HG02870 (cell line): ENCODE data around the gene TAF1A.
A peak's percentile ranks its signal among the peaks of the same experiment; 100 is the strongest.
"Not testable (repeated sequence)": the region's sequence is repeated elsewhere in the genome, so short reads cannot be mapped to it uniquely, and the experiment has no call there.

Experiments used
- ATAC-seq: cut with Tn5 transposase; IDR thresholded peaks from one replicate; pipeline ENCODE4 v1.9.1; 2021; ENCODE audit warnings: mild to moderate bottlenecking, moderate library complexity; ENCODE audit not compliant: unreplicated experiment

The TAF1A gene

DNA sequence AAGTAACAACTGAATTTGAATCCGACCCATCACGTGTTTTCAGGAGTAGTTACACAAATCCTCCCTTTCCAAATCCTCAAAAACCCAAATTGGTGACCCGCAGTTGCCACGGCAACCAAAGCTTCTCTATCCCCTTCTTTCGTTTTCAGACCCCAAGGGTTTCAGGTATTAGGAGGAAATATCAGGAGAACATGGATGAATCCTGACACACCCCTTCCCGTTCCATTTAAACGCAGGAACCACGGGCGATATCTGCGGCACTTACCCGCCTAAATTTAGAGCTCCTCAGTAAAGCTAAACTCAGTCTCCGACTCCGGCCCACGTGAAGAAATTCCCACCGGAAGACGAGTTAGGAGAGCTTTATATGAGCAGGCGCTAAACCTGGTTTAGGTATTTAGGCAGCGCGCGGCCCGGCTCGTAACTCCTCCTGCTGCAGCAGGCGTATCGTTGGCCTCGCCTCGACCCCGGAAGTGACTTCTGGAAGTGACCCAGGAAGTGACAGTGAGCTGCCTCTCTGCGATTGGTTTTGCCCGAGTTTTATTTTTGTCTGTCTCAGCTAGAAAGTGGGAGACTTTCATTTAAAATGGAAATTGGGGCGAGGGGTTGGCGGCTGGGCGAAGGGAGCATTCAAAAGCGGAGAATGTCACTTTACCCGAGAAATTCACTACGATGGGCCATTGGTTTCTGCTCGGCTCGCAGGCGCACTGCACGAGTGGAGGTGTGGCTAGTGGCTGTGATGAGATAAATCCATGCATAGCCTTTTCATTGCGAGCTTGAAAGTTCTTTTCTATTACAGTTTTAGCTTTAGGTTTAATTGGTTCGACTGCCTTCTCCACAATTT, at the start of gene TAF1A:
Gene TAF1A (minus strand): TSS at position 472 of the 841 bp plus-strand sequence.
- ATAC-seq: peak; percentile 100

DNA sequence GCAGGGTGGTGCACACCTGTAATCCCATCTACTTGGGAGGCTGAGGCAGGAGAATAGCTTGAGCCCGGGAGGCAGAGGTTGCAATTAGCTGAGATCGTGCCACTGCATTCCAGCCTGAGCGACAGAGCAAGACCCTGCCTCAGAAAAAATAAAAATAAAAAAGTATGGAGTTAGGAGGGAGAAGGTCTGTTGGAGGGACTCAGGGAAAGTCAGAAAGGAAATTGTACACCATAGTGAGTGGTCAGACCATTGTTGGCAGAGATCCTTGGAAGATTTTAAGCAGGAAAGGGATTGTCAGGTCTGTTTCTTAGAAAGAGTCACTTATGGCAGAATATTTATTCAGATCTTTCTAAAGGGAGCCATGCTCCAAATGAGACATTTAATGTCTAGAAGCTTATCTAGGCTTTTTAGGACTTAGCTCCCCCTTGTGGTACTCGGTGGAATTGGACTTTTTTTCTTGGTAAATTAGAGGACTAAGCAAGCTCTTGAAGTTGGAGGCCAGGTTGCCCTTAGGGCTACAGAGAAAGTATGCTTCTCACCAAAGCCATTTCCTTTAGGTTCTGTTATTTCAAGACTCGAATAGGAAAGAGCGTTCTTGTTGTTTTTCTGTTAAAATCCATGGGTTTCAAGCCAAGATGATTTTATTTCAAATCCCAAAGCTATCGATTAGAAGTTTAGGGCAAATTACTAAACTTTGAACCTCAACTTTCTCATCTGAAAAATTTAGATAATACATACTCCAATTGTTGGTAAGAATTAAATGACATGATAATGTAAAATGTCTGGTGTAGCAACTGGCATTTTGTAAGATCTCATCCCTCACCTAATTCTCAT, 44.7 kb upstream of the TAF1A start:
- no peak for ATAC-seq

DNA sequence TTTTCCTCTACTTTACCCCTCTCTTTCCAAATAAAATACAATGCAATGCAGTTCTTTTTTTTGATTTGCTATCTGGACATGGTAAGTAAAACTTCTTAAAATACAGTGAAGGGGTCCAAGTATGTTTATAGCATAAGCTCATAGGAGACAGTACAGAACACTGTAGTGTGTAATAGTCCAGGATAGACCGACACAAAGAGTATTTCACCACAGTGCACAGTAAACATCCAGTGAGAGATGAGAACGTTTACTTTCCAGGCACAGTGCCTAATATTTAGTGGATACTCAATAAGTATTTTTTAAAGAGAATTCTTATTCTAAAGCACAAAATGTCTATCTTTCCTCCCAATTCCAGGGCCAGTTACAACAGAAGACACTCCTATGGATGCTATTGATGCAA, 43.0 kb upstream of the TAF1A start:
- no peak for ATAC-seq

DNA sequence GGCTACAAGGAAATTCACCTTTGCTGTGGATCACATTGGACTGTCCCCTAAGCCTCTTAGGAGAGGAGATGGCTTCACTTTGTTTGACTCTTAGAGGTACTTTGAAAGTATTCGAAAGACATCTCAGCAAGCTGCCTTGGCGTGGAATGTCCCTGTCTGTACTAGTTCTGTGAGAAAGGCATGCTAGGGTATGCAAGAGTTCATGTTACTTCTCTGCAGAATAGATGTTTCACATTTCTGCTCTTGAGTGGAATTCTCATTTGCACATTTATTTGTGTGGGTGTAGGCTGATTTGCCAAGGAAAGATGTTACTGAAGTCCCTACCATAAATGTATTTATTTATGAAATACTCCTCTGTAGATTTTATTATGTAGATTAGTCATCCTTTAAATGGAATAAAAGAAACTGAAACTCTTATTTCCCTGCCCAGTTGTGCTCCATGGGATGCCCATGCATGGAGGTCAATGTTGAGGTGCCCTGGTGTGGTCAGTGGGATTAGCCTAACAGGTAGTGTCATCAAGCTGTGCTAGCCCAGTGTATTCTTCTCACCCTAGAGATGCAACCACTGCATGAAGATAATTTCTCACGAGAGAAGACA, 42.0 kb upstream of the TAF1A start:
- ATAC-seq: no peak

DNA sequence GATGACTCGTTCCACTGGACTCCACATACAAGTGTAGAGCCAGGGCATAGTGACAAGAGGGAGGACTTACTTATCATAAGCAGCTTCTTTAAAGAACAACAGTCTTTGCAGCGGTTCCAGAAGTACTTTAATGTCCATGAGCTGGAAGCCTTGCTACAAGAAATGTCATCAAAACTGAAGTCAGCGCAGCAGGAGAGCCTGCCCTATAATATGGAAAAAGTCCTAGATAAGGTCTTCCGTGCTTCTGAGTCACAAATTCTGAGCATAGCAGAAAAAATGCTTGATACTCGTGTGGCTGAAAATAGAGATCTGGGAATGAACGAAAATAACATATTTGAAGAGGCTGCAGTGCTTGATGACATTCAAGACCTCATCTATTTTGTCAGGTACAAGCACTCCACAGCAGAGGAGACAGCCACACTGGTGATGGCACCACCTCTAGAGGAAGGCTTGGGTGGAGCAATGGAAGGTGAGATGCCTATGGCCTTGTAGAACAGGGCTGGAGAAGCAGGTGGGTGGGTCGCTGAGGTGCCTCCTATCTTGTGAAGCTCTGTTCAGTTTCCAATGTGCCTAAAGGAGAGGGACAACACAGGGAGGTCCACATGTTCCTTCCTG, 40.3 kb upstream of the TAF1A start:
- ATAC-seq: no peak

DNA sequence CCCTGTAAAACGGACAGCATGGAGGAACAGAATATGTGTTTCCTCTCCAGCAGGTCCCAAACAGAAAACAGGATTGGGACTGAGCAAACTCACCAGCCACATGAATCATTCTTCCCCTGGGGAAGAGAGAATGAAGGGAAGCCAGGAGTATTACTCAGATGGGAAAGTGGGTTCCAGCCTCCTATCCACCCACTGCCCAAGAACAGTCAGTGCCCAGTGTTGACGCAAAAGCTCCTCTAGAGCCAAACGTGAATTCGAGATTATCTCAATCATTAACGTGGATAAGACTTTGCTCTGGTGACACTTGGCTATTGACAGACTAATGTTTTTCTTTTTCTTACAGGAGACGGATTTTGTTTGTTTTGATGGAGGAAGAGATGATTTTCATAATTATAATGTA, 37.5 kb upstream of the TAF1A start:
- no peak for ATAC-seq

DNA sequence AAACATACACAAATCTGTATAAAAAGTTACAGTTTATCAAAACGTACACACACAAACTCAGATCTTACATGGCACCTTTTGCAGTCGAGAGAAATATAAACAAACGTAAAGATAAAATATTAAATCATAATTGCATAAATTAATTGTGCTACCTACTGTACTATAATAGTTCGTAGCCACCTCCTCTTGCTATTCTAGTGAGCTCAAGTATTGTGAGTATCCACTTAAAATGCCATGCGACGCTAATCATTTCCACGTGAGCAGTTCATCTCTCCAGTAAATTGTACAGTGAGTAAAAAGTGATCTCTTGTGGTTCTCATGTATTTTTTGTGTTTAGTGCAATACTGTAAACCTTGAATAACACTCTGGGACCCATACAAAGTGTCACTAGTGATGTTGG, 34.5 kb upstream of the TAF1A start:
- no peak for ATAC-seq

DNA sequence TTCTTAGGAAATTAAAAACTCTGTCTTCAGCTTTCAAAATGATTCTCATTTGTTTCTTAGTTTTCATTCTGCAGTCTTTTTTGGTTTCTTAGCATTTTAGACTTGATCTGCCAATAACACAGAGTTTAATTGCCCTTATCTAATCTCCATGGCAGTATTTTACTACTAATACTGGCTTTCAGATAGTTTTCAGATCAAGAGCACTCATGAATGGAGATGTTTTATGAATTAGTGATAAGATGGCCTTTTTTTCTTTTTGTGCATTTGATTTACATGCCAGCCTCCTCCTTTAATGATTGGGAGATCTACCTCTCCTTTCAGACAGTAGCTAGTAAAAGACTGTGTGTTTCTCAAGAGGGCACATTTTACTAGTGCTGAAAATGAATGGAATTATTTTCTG, 33.7 kb upstream of the TAF1A start:
- no peak for ATAC-seq

DNA sequence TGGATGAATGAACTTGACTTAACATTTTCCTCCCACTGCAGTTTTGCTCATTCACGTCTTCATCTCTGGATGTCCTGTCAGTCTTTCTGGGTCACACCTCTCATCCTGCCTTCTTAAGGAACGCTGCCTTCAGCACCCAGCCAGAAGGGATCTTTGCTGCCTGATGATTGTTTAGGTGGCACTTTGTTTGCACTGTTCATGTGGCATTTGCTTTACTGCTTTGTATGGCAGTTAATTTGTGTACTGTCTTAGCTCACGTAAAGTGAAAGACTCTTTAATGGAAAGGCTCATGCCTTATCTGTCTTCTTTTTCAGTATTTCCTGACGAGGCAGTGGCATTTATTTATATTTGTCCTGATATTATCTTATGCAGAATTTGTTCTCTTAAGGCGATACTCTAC, 33.0 kb upstream of the TAF1A start:
- no peak for ATAC-seq

DNA sequence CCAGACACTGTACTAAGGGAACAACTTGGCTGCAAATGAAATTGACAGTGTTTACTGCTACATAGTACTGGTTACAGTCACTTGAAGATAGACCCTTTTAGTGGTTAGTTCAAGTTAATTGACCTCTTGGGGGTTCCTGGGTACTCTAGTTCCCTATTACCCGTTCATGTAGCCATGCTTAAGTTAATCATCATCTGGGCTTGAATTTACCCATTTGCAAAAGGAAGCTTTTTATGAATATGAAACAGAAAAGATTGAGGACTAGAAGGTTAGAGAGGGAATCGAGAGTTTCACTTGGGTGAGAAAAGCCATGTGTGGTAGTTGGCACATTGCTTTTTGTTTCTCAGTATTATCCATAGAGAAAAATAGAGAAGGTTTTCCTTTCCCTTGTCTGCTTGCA, 30.8 kb upstream of the TAF1A start:
- ATAC-seq: peak; percentile 26

DNA sequence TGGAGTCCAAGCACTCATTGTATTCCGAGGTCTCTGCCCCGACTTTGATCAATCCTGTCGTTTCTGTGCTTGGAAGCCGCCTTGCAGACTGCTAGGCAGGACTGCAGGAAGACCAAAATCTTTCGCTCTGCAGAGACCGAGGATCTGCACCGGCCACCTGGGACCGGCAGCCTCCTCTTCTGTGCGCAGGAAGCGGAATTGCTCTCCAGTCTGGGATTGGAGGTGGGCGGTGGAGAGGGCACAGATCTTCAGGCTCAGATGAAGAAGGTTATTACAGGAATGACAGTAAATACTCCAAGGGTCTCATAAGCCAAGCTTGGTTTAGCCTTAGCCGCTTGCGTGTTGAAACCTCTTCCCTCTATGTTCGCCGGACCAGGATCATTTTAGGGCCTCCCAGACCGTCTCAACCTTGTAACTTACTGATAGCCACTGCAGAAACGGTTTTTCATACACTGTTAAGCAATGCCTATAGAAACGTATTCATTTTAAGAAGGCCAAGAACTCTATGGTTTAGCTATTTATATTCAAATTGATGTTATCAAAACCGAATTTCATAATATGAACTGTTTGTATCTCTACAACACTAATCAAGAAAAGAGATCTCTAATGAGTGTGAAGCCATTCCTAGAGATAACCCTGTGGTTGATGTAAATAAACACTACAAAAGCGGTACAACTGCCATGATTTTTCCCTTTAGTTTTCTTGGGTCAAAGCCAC, 29.3 kb upstream of the TAF1A start:
- ATAC-seq: no peak

DNA sequence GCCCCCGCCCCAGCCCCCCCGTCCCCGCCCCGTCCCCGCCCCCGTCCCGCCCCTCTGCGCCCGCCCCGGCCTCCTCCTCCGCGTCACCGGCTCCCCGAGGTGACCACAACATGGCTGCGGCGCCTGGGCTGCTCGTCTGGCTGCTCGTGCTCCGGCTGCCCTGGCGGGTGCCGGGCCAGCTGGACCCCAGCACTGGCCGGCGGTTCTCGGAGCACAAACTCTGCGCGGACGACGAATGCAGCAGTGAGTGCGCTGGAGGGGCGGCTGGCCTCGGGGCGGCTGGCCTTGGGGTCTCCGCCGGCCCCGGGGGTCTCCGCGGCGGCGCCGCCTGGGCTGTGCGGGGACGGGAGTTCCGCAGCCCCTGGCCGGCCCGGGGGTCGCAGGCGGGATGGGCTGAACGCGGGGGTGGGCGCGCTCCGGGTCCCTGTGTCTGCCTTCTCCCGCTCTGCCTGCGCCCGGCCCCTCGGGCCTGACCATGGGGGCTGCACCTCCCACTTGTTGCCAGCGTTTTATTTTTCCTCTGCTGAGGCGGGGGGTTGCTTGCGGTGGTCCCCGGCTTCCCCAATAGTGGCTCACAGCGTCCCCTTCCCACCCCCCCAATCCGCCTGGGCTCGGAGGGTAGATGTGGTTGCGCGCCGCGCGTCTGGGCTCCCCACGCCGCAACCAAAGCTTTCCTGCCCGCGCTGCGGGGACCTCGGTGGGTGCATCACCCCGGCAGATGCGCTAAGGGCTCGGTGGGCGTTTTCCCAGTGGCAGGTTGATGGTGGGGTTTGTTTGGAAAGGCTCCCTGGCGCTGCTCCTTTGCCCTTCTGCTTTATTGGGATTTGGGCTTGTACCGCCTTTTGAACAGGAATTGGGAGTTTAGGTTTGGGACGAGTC, 28.5 kb upstream of the TAF1A start, which contains the start of gene MIA3:
Gene MIA3 (plus strand): TSS at position 97 of the 879 bp plus-strand sequence. CDS start 14 bp downstream, at position 111.
- ATAC-seq: peak; percentile 44

DNA sequence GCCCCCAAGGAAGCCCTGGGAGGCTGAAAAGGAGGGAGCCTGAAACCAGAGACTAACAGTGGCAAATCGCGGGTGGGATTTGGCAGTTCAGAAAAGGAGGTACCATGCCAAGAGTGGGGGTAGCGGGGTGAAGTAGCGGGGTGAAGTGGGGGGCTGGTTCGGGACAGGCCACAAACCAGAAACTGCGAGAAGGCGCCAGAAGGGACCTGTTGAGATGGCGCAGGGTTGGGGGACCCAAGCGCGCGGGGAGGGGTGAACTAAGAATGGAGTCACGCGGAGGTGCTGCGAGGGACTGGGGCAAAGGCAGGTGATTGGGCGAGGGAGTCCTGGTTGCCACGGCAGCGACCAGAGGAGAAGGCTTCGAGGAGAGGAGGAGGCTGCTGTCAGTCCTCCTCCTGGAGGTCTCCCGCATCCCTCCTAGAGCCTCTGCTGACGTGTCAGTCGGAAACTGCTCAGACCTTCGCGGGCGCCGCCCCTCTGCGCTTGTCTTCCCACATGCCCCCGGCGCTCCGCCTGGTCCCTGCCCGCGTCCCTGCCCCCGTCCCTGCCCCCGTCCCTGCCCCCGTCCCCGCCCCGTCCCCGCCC, 27.7 kb upstream of the TAF1A start:
- peak; percentile 85 for ATAC-seq

DNA sequence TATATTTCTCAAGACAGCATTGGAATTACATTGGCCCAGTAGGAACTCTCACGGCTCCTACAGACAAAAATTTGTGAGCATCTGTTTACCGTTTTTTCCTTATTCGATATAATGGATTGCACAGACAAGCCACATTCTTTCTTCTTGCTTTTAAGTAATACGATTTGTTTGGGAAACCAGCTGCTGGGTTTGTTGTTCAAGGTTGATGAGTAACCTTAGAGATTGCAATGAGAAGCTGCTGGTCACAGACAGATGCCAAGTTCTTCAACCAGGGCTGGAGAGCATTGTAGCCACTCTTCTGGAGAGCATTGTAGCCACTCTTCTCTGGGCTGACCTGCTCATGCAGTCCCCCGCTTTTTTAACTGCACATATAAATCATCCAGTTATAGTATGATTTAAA, 26.8 kb upstream of the TAF1A start:
- no peak for ATAC-seq

DNA sequence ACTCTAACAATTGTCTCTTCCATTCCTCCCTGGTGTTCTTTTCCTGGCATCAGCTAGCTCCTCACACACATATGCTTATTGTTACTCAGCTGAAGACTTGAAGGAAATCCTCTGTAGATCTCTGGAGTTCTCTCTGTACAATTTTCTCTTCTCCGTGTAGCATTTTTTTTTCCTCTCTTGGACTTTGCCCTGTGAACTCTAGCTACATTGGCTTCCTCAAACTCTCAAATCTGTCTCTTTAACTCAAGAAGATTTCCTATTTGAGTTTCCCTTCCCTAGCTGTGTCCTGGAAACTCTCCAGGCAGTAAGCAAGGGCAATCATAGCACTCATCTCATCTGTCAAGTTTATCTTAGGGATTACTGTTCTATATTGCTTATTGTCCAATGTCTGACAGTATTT, 23.9 kb upstream of the TAF1A start:
- ATAC-seq: no peak

DNA sequence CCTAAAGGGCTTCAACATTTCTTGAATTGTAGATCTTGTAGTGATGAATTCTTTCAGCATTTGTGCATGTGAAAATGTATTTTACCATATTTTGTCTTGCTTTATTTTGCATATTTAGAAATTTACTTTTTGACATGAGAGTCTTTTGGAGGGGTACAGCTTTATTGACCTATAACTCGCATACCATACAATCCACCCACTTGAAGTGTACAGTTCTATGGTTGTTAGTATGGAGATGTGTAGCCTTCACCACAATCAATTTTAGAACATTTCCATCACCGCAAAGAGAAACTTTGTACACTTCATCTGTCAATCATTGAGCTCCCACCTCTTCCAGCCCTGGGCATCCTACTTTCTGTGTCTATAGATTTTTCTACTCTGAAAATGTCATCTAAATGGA, 21.0 kb upstream of the TAF1A start:
- no peak for ATAC-seq

DNA sequence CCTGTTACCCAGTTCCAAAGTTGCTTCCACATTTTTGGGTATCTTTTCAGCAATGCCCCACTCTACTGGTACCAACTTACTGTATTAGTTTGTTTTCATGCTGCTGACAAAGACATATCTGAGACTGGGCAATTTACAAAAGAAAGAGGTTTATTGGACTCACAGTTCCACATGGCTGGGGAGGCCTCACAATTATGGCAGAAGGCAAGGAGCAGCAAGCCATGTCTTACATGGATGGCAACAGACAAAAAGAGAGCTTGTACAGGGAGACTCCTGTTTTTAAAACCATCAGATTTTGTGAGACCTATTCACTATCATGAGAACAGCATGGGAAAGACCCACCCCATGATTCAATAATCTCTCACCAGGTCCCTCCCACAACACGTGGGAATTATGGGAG, 19.4 kb upstream of the TAF1A start:
- ATAC-seq: not testable (repeated sequence)

DNA sequence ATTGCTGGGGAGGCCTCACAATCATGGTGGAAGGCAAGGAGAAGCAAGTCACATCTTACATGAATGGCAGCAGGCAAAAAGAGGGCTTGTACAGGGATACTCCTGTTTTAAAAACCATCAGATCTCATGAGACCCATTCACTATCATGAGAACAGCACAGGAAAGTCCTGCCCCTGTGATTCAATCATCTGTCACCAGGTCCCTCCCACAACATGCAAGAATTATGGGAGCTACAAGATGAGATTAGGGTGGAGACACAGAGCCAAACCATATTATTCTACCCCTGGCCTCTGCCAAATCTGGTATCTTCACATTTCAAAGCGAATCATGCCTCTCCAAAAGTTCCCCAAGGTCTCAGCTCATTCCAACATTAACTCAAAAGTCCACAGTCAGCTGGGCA, 17.0 kb upstream of the TAF1A start:
- ATAC-seq: no peak

DNA sequence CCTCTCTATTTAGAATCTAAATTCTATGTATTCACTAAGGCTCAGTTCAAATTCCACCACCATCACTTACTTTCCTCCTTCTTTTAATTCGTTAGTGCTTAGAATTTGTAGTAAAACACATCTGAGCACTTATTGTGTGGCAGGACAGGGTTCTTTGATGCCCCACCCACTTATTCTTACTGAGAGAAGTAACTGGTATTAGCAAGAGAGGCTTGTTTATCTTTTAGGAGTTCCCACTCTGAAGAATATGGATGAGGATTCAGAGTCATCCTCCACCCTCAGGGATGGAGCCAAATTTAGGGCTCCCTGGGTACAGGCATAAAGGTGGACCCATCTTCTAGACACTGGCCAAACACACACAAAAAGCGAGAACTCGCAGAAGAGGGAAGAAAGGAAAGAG, 11.5 kb upstream of the TAF1A start:
- ATAC-seq: no peak
